Peyer's patch (tissue), 4 donors: ENCODE data around the gene LTA4H.

Source experiments
- CTCF ChIP-seq, 6 experiments: fragments of 450-650 bp in 4 of 6; fragments of 200-600 bp in 2 of 6; sonication (generic) in 1 of 6; IDR thresholded peaks; one replicate each; pipeline ENCODE4 v1.5.1; 2017 to 2019; ENCODE audit warnings: antibody characterized with exemption in 6 of 6, mild to moderate bottlenecking in 3 of 6, moderate library complexity in 1 of 6
- POLR2A ChIP-seq, 2 donors: fragments of 450-650 bp; IDR thresholded peaks; one replicate each; pipeline ENCODE4 v1.5.1; 2017; ENCODE audit warnings: antibody characterized with exemption in 2 of 2, mild to moderate bottlenecking in 2 of 2, moderate library complexity in 2 of 2

DNA sequence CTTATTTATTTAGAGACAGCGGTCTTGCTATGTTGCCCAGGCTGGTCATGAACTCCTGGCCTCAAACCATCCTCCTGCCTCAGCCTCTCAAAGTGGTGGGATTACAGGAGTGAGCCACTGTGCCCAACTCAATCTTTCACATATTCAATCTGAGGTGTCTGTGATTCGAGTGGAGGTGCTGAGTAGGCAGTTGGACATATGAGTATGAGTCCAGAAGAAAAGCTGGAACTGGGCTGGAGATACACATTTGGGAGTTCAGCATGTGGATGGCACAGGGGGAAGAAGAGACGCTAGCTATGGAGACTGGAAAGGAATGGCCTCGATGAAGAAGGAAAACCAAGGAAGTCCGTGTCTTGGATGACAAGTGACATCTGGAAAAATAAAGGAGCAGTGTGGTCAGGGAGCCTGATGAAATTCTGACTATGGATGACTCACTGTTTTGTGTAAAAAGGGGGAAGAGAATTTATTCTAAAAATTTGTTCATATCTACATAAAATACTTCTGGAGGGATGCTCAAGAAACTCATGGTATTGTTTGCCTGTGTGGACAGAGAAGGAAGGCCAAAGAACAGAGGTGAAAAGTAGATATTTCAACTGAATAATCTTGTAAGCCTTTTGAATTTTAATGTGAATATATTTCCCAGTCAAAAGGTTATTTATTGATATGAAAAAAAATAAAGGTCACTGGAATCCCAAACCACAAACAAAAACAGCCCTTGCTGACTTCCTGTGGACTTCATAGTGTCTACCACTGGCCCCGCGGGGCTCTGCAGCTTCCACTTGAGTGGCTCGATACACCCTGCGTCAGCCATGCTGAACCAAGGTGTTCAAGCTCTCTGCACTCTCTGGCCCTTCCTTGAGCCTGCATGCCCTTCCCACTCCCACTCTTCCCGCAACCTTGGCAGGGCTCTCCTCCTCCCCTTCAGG is 8.9 kb upstream of the LTA4H start:
- TF ChIP-seq CTCF (IDR thresholded peaks at IDR 0.05): no peak
- TF ChIP-seq POLR2A (IDR thresholded peaks at IDR 0.05): no peak
